HepG2 (cell line): ENCODE data around the gene ADAMTS13. TPM values are rescaled to one million over a fixed set of nuclear protein-coding genes. Genes with fewer than 3 reads are reported as not detected.
A peak's percentile ranks its signal among the peaks of the same experiment; 100 is the strongest.

Experiments
- ATAC-seq: fragments of 200-7000 bp; cut with Tn5 transposase; 3 replicates; pipeline ENCODE4 v1.9.1; 2020; ENCODE audit warnings: mild to moderate bottlenecking, moderate library complexity
- BruUV-seq: library from RNA; stranded (reverse); fragments of 400-500 nt; replicated peaks from 2 replicates; lab custom pipeline; 2021; lab: Mats Ljungman, UMichigan
- CTCF ChIA-PET: fragments of 300-600 bp; formaldehyde crosslinking; extraction: SDS; loops from one replicate; lab custom pipeline; 2021; ENCODE audit warnings: low total read pairs, inconsistent platforms, low intra/inter-chr PET ratio; lab: Yijun Ruan, JAX
- POLR2A ChIA-PET: fragments of 350-600 bp; sonication (Branson Sonifier 250); formaldehyde crosslinking; loops from one replicate; lab custom pipeline; 2020; ENCODE audit warnings: antibody characterized with exemption, inconsistent platforms; lab: Yijun Ruan, JAX
- DNase-seq: peaks from one replicate; pipeline ENCODE4 v3.0.0-alpha.2; 2015; ENCODE audit warnings: low spot score
- FAIRE-seq: peaks from 3 replicates; lab custom pipeline; 2011; peaks lifted over from hg19 to GRCh38; lab: Jason Lieb, UNC
- H2AFZ ChIP-seq: one replicate; pipeline ENCODE4 v1.6.1; 2011; ENCODE audit warnings: low read length, inconsistent platforms
- H3K27ac ChIP-seq: fragments of 300-600 bp; 3 replicates; pipeline ENCODE4 v1.8.0; 2011; ENCODE audit warnings: mixed run types, mild to moderate bottlenecking, mixed read lengths, low read length, inconsistent platforms; ENCODE audit not compliant: insufficient read depth; ENCODE audit errors: extremely low read length
- H3K27me3 ChIP-seq, 2 experiments: fragments of 200-600 bp in 1 of 2; 2 replicates in 1 of 2; 3 replicates in 1 of 2; pipeline versions ENCODE4 v1.6.0 to v1.8.0; 2011; ENCODE audit warnings: low read length in 2 of 2, mild to moderate bottlenecking in 2 of 2, moderate library complexity in 2 of 2, inconsistent platforms in 1 of 2; ENCODE audit not compliant: insufficient read depth in 2 of 2, control insufficient read depth in 1 of 2
- H3K36me3 ChIP-seq, 2 experiments: fragments of 200-600 bp in 1 of 2; replicated peaks in 1 of 2; 2 replicates in 1 of 2; 3 replicates in 1 of 2; pipeline versions ENCODE4 v1.5.1 to v1.8.0; 2011; ENCODE audit warnings: low read length in 2 of 2, inconsistent platforms in 1 of 2; ENCODE audit not compliant: insufficient read depth in 2 of 2, control insufficient read depth in 1 of 2
- H3K4me1 ChIP-seq: 2 replicates; pipeline ENCODE4 v1.5.1; 2012; ENCODE audit warnings: low read length, inconsistent platforms; ENCODE audit not compliant: insufficient read depth
- H3K4me2 ChIP-seq: 2 replicates; pipeline ENCODE4 v1.6.0; 2011; ENCODE audit warnings: low read depth, low read length, inconsistent platforms
- H3K4me3 ChIP-seq, 3 experiments: fragments of 200-600 bp in 1 of 3; sonication (generic), shearing (Covaris generic) in 1 of 3; replicated peaks in 1 of 3; 2 replicates each; pipeline ENCODE4 v1.5.1; 2011 to 2016; ENCODE audit warnings: low read length in 3 of 3, inconsistent platforms in 2 of 3, low read depth in 2 of 3, mild to moderate bottlenecking in 2 of 3, control low read depth in 1 of 3, mixed read lengths in 1 of 3; ENCODE audit not compliant: insufficient read depth in 1 of 3
- H3K79me2 ChIP-seq: one replicate; pipeline ENCODE4 v1.6.1; 2011; ENCODE audit warnings: low read length, inconsistent platforms; ENCODE audit not compliant: insufficient read depth
- H3K9ac ChIP-seq: 2 replicates; pipeline ENCODE4 v1.6.0; 2011; ENCODE audit warnings: mild to moderate bottlenecking, low read depth, low read length, inconsistent platforms; ENCODE audit not compliant: insufficient read depth
- H3K9me3 ChIP-seq: 2 replicates; pipeline ENCODE4 v1.5.1; 2012; ENCODE audit warnings: mild to moderate bottlenecking, low read length
- H4K20me1 ChIP-seq: 2 replicates; pipeline ENCODE4 v1.6.0; 2011; ENCODE audit warnings: inconsistent platforms, mild to moderate bottlenecking, low read length, moderate library complexity; ENCODE audit not compliant: insufficient read depth
- AGO2 ChIP-seq: fragments of 200-400 bp; formaldehyde crosslinking; optimal IDR thresholded peaks from 2 replicates; pipeline ENCODE3; 2017; ENCODE audit warnings: mild to moderate bottlenecking, low read depth, low read length, moderate library complexity
- ARHGAP35 ChIP-seq: sonication (generic); formaldehyde crosslinking; IDR thresholded peaks from 2 replicates; pipeline ENCODE4 v1.9.0; 2022; ENCODE audit warnings: mild to moderate bottlenecking, inconsistent platforms, moderate library complexity, missing genetic modification reagents, borderline replicate concordance
- CEBPB ChIP-seq: IDR thresholded peaks from 2 replicates; pipeline ENCODE4 v1.6.1; 2011; ENCODE audit warnings: low read depth, low read length, improper control_type of control experiment, borderline replicate concordance
- E2F1 ChIP-seq: sonication (generic); formaldehyde crosslinking; IDR thresholded peaks from 2 replicates; pipeline ENCODE4 v1.5.0; 2020; ENCODE audit warnings: missing genetic modification reagents
- FOXP4 ChIP-seq: sonication (generic); formaldehyde crosslinking; IDR thresholded peaks from 2 replicates; pipeline ENCODE4 v1.4.0; 2020; ENCODE audit warnings: missing genetic modification reagents
- GATAD2A ChIP-seq: IDR thresholded peaks from 2 replicates; pipeline ENCODE4 v1.6.1; 2016
- GMEB1 ChIP-seq: sonication (generic); formaldehyde crosslinking; IDR thresholded peaks from 2 replicates; pipeline ENCODE4 v1.5.1; 2020; ENCODE audit warnings: missing genetic modification reagents, mild to moderate bottlenecking, borderline replicate concordance
- GTF2F1 ChIP-seq: fragments of 150-350 bp; IDR thresholded peaks from 2 replicates; pipeline ENCODE4 v1.6.1; 2014; ENCODE audit warnings: low read length
- HMGA1 ChIP-seq: sonication (generic); formaldehyde crosslinking; conservative IDR thresholded peaks from 2 replicates; pipeline ENCODE4 v1.4.0; 2020; ENCODE audit warnings: missing genetic modification reagents
- HNF4A ChIP-seq: sonication (generic); formaldehyde crosslinking; IDR thresholded peaks from 2 replicates; pipeline ENCODE4 v1.4.0; 2020; ENCODE audit warnings: missing genetic modification reagents
- NR2F2 ChIP-seq: IDR thresholded peaks from 2 replicates; pipeline ENCODE4 v1.6.1; 2012; ENCODE audit warnings: low read depth, inconsistent platforms, borderline replicate concordance
- RELA ChIP-seq: sonication (generic); formaldehyde crosslinking; IDR thresholded peaks from 2 replicates; pipeline ENCODE4 v1.4.0; 2020; ENCODE audit warnings: missing genetic modification reagents
- RXRB ChIP-seq: IDR thresholded peaks from 2 replicates; pipeline ENCODE4 v1.6.1; 2016; ENCODE audit warnings: borderline replicate concordance, missing genetic modification reagents, missing compliant biosample characterization
- TCF12 ChIP-seq, 2 experiments: fragments of 450-650 bp in 1 of 2; sonication (generic) in 1 of 2; formaldehyde crosslinking in 1 of 2; IDR thresholded peaks; 2 replicates each; pipeline versions ENCODE4 v1.6.1 to v1.8.0; 2017 to 2022; ENCODE audit warnings: antibody characterized with exemption in 1 of 2, mild to moderate bottlenecking in 1 of 2, missing genetic modification reagents in 1 of 2, moderate library complexity in 1 of 2
- ZFP90 ChIP-seq: sonication (generic); formaldehyde crosslinking; IDR thresholded peaks from 2 replicates; pipeline ENCODE4 v1.8.0; 2022; ENCODE audit warnings: missing genetic modification reagents, mild to moderate bottlenecking, inconsistent platforms, borderline replicate concordance
- ZNF263 ChIP-seq: sonication (generic); formaldehyde crosslinking; IDR thresholded peaks from 2 replicates; pipeline ENCODE4 v1.4.0; 2020; ENCODE audit warnings: missing genetic modification reagents
- ZNF292 ChIP-seq: sonication (generic); formaldehyde crosslinking; IDR thresholded peaks from 2 replicates; pipeline ENCODE4 v1.8.1; 2022; ENCODE audit warnings: mild to moderate bottlenecking, low read depth, missing genetic modification reagents, borderline replicate concordance
- ZNF501 ChIP-seq: sonication (generic); formaldehyde crosslinking; IDR thresholded peaks from 2 replicates; pipeline ENCODE4 v1.5.1; 2020; ENCODE audit warnings: mild to moderate bottlenecking, moderate library complexity, missing genetic modification reagents
- ZNF614 ChIP-seq: IDR thresholded peaks from 2 replicates; pipeline ENCODE4 v1.6.1; 2018; ENCODE audit warnings: missing biosample characterization, missing genetic modification reagents, inconsistent platforms, borderline replicate concordance
- ZNF720 ChIP-seq: sonication (generic); formaldehyde crosslinking; IDR thresholded peaks from 2 replicates; pipeline ENCODE4 v1.4.0; 2020; ENCODE audit warnings: missing genetic modification reagents
- ZNF850 ChIP-seq: sonication (generic); formaldehyde crosslinking; conservative IDR thresholded peaks from 2 replicates; pipeline ENCODE4 v1.9.0; 2021; ENCODE audit warnings: mild to moderate bottlenecking, missing genetic modification reagents
- WGBS: methylation state at CpG from one replicate; pipeline ENCODE4 v1.1.6; 2017; ENCODE audit warnings: low lambda C conversion rate; 5-methylcytosine and 5-hydroxymethylcytosine counted together
- in situ Hi-C: cut with HindIII; loops from 2 replicates; pipeline ENCODE4 v1.10.0; 2017; ENCODE audit warnings: low pct_unique_long_range_greater_than_20kb; ENCODE audit not compliant: extremely low pct_ligation_motif_present
- intact Hi-C: fragments of 100-400 bp; cut with micrococcal nuclease; formaldehyde crosslinking; loops from one replicate; pipeline ENCODE4 v1.10.0; 2022; ENCODE audit not compliant: unreplicated experiment
- polyA plus RNA-seq, 8 experiments: library from polyadenylated mRNA; depleted of rRNA in 3 of 8; stranded (reverse) in 7 of 8; unstranded in 1 of 8; fragments of >200 nt; fragmentation: Illumina TruSeq in 4 of 8; extraction: Trizol in 4 of 8; gene quantifications; 2 replicates each; pipeline versions ENCODE4 v1.2.1 to v1.2.3, GENCODE V29; 2011 to 2016; ENCODE audit warnings: low read depth in 4 of 8, missing spikeins in 1 of 8, mixed read lengths in 1 of 8; ENCODE audit not compliant: insufficient read depth in 1 of 8
- total RNA-seq, 5 experiments: library from RNA; depleted of rRNA; stranded (reverse); fragments of >200 nt; fragmentation: Illumina TruSeq; extraction: Trizol; gene quantifications; 2 replicates each; pipeline ENCODE4 v1.2.3, GENCODE V29; 2016; ENCODE audit warnings: low read depth in 1 of 5

ADAMTS13 gene
- total and polyA plus RNA-seq, 2 of the 13 experiments (the other 11 are each of a cell fraction or from before 2014, with no cell fraction given): 0.91 to 4.5 TPM

GRCh38 chr9:133377721-133378216 is 44.4 kb upstream of the ADAMTS13 start:
- 42% methylated on average over 3 of the region's 6 CpGs for WGBS
- DNase-seq: peak; percentile 62
- Histone ChIP-seq H3K27ac (no peak overlapping the region), H3K9me3 (peaks cover 3% of the 10 kb centered on the region; the same call in 1 of the 2 replicates), H3K9ac (no peak overlapping the region), H3K27me3 (no peaks in the 10 kb centered on the region), H4K20me1 (peaks cover 24% of the 10 kb centered on the region), H3K4me2 (peak overlapping the region; percentile 58), H3K36me3 (peaks cover 0 to 7% of the 10 kb centered on the region in 2 experiments; a peak in 2 of 5 replicates), H3K4me3 (no peak overlapping the region; a peak in 1 of 6 replicates), H2AFZ (no peak overlapping the region), H3K79me2 (peaks cover 27% of the 10 kb centered on the region), H3K4me1 (peaks cover 53% of the 10 kb centered on the region)
- ATAC-seq: peak; percentile 38
- in situ Hi-C loops: no loop called here
- intact Hi-C loops: no loop called here
- BruUV-seq: no TSS peak
- POLR2A ChIA-PET: interaction anchor here (1.2 to 3.3 kb wide), 4 partner anchors 9 to 82 kb away, joined by 4 to 16 read pairs (median 6); partner anchors contain the start of genes CACFD1, MED22 and RPL7A
- CTCF ChIA-PET: no interaction called here
- FAIRE-seq: peak; percentile 81
- TF ChIP-seq ZNF614 (CRISPR knock-in tag): peak; percentile 60; the same call in 1 of the 2 replicates
- TF ChIP-seq FOXP4 (CRISPR knock-in tag): no peak
- no peak for TF ChIP-seq NR2F2
- TF ChIP-seq E2F1 (CRISPR knock-in tag): no peak
- no peak for TF ChIP-seq AGO2
- peak; percentile 79; the same call in 1 of the 2 replicates for TF ChIP-seq ZNF292 (CRISPR knock-in tag)
- TF ChIP-seq RELA (CRISPR knock-in tag): no peak
- TF ChIP-seq ZNF501: 0 out of 2 replicates have a peak, but pooled peaks have one; percentile 24
- peak; percentile 7; the same call in 1 of the 2 replicates for TF ChIP-seq HNF4A (CRISPR knock-in tag)
- TF ChIP-seq GMEB1: no peak
- TF ChIP-seq ZNF263: 0 out of 2 replicates have a peak, but pooled peaks have one; percentile 12
- TF ChIP-seq CEBPB: 0 out of 2 replicates have a peak, but pooled peaks have one; percentile 7
- no peak for TF ChIP-seq TCF12 (IDR thresholded peaks at IDR 0.05)
- TF ChIP-seq TCF12 (CRISPR knock-in tag; IDR thresholded peaks at IDR 0.05): no peak
- no peak for TF ChIP-seq ZFP90 (CRISPR knock-in tag)
- TF ChIP-seq GTF2F1: no peak
- no peak for TF ChIP-seq ARHGAP35 (CRISPR knock-in tag)
- TF ChIP-seq ZNF720 (CRISPR knock-in tag): no peak
- no peak for TF ChIP-seq HMGA1 (CRISPR knock-in tag)
- TF ChIP-seq RXRB (CRISPR knock-in tag): no peak
- TF ChIP-seq ZNF850 (CRISPR knock-in tag): no peak
- TF ChIP-seq GATAD2A: no peak
